IPS-15b (cell line): ENCODE measurements around the gene ADI1.

Source experiments
- H3K27me3 ChIP-seq: one replicate; pipeline ENCODE4 v1.6.1; 2013; ENCODE audit warnings: low read length; ENCODE audit not compliant: control insufficient read depth, insufficient read depth
- H3K36me3 ChIP-seq: one replicate; pipeline ENCODE4 v1.6.1; 2013; ENCODE audit warnings: low read length; ENCODE audit not compliant: control insufficient read depth, insufficient read depth
- H3K4me1 ChIP-seq: one replicate; pipeline ENCODE4 v1.6.1; 2013; ENCODE audit warnings: mild to moderate bottlenecking, low read length; ENCODE audit not compliant: control insufficient read depth, insufficient read depth
- H3K4me3 ChIP-seq: one replicate; pipeline ENCODE4 v1.5.1; 2013; ENCODE audit warnings: low read depth, low read length
- H3K9ac ChIP-seq: one replicate; pipeline ENCODE4 v1.6.1; 2013; ENCODE audit warnings: low read depth, mild to moderate bottlenecking, low read length
- H3K9me3 ChIP-seq: one replicate; pipeline ENCODE4 v1.6.1; 2013; ENCODE audit warnings: mild to moderate bottlenecking, low read length; ENCODE audit not compliant: control insufficient read depth, insufficient read depth

ADI1 gene

GRCh38 chr2:3472296-3472695 is 47.0 kb downstream of the ADI1 start:
- H3K9ac ChIP-seq, result no peak overlapping the region
- no peaks in the 10 kb centered on the region for H3K4me1 ChIP-seq
- peaks cover 14% of the 10 kb centered on the region for H3K36me3 ChIP-seq
- H3K9me3 ChIP-seq, result no peaks in the 10 kb centered on the region
- H3K4me3 ChIP-seq, result no peak overlapping the region
- H3K27me3 ChIP-seq, result no peaks in the 10 kb centered on the region

GRCh38 chr2:3470856-3471737 is 48.2 kb downstream of the ADI1 start:
- H3K4me1 ChIP-seq, result no peaks in the 10 kb centered on the region
- no peaks in the 10 kb centered on the region for H3K27me3 ChIP-seq
- peaks cover 16% of the 10 kb centered on the region for H3K36me3 ChIP-seq
- H3K9me3 ChIP-seq, result no peaks in the 10 kb centered on the region
- no peak overlapping the region for H3K9ac ChIP-seq
- no peak overlapping the region for H3K4me3 ChIP-seq

DNA sequence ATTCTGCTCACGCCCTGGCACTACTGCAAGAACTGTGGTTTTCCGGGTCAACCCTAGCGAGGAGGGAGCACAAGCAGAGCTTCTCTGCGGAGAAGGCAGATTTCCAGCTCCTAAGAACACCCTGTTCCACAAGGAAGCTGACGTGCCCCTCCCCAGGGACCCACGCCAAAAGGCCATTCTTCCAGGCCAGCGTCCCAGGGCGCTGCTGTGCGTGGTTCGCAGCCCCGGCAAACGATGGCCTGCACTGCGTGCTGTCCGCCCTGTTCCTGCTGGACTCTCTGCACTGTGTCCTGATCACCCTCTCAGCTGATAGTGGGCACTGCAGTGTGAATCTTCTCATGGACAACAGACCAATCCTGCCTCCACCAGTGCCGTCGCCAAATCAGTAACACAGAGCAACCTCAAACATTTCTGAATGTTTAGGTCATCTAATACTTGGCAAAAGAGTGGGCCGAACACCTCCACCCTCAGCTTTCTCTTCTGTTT is 49.1 kb downstream of the ADI1 start:
- no peak overlapping the region for H3K4me3 ChIP-seq
- peaks cover 16% of the 10 kb centered on the region for H3K36me3 ChIP-seq
- no peaks in the 10 kb centered on the region for H3K27me3 ChIP-seq

GRCh38 chr2:3469486-3469885 is 49.8 kb downstream of the ADI1 start:
- no peak overlapping the region for H3K4me3 ChIP-seq
- no peak overlapping the region for H3K9ac ChIP-seq
- peaks cover 16% of the 10 kb centered on the region for H3K36me3 ChIP-seq
- H3K9me3 ChIP-seq, result no peaks in the 10 kb centered on the region
- no peaks in the 10 kb centered on the region for H3K27me3 ChIP-seq
- no peaks in the 10 kb centered on the region for H3K4me1 ChIP-seq

More for the DNA sequence above, 49.1 kb downstream of the ADI1 start:
- H3K4me1 ChIP-seq, result no peaks in the 10 kb centered on the region
- H3K9me3 ChIP-seq, result no peaks in the 10 kb centered on the region
- no peak overlapping the region for H3K9ac ChIP-seq

- Histone ChIP-seq H3K36me3 (peaks cover 16% of the 10 kb centered on the region), H3K4me1 (no peaks in the 10 kb centered on the region), H3K4me3 (no peak overlapping the region), H3K9me3 (no peaks in the 10 kb centered on the region), H3K9ac (no peak overlapping the region), H3K27me3 (no peaks in the 10 kb centered on the region)
Measured at GRCh38 chr2:3468296-3468988, 50.9 kb downstream of the ADI1 start.

- Histone ChIP-seq H3K4me3 (no peak overlapping the region), H3K36me3 (peaks cover 16% of the 10 kb centered on the region), H3K9ac (no peak overlapping the region), H3K9me3 (no peaks in the 10 kb centered on the region), H3K4me1 (no peaks in the 10 kb centered on the region), H3K27me3 (no peaks in the 10 kb centered on the region)
Measured at GRCh38 chr2:3467654-3468053, 51.7 kb downstream of the ADI1 start.

DNA sequence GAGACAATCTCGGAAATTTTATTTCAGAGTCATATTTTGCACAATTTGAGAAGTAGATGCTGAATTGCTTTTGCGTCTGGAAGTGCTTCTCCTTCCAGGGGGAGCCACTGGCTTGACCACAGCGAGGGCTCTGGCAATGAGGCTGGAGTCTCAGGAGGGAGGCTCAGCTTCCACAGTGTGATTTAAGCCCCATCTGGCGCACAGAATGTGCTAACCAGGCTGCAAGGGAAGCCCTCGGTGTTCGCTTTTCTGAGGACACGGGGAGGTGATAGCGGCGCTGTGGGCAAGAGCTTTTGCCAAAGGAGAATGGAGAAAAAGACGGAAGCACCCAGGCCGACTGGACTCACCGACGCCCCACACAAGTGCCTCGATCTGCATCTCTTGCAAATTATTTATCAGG is 52.4 kb downstream of the ADI1 start:
- Histone ChIP-seq H3K4me1 (peaks cover 2% of the 10 kb centered on the region), H3K9me3 (no peaks in the 10 kb centered on the region), H3K9ac (no peak overlapping the region), H3K27me3 (no peaks in the 10 kb centered on the region), H3K36me3 (peaks cover 14% of the 10 kb centered on the region), H3K4me3 (no peak overlapping the region)

GRCh38 chr2:3466482-3466863 is 52.9 kb downstream of the ADI1 start:
- Histone ChIP-seq H3K27me3 (no peaks in the 10 kb centered on the region), H3K4me1 (peaks cover 5% of the 10 kb centered on the region), H3K36me3 (peaks cover 12% of the 10 kb centered on the region), H3K9ac (no peak overlapping the region), H3K4me3 (no peak overlapping the region), H3K9me3 (no peaks in the 10 kb centered on the region)

GRCh38 chr2:3465844-3466481 is 53.4 kb downstream of the ADI1 start:
- no peaks in the 10 kb centered on the region for H3K27me3 ChIP-seq
- no peaks in the 10 kb centered on the region for H3K9me3 ChIP-seq
- H3K4me3 ChIP-seq, result no peak overlapping the region
- peaks cover 5% of the 10 kb centered on the region for H3K4me1 ChIP-seq
- peaks cover 12% of the 10 kb centered on the region for H3K36me3 ChIP-seq
- no peak overlapping the region for H3K9ac ChIP-seq

- H3K9ac ChIP-seq, result no peak overlapping the region
- H3K4me3 ChIP-seq, result no peak overlapping the region
- H3K27me3 ChIP-seq, result no peaks in the 10 kb centered on the region
- H3K4me1 ChIP-seq, result peaks cover 6% of the 10 kb centered on the region
- no peaks in the 10 kb centered on the region for H3K9me3 ChIP-seq
- H3K36me3 ChIP-seq, result peaks cover 12% of the 10 kb centered on the region
Measured at GRCh38 chr2:3465328-3465727, 54.0 kb downstream of the ADI1 start.

GRCh38 chr2:3464401-3465005 is 54.8 kb downstream of the ADI1 start:
- Histone ChIP-seq H3K4me3 (no peak overlapping the region), H3K4me1 (peaks cover 6% of the 10 kb centered on the region), H3K9ac (no peak overlapping the region), H3K27me3 (no peaks in the 10 kb centered on the region), H3K9me3 (no peaks in the 10 kb centered on the region), H3K36me3 (peaks cover 12% of the 10 kb centered on the region)
